Measurements from ENCODE around the gene C3orf20.

Gene C3orf20

DNA sequence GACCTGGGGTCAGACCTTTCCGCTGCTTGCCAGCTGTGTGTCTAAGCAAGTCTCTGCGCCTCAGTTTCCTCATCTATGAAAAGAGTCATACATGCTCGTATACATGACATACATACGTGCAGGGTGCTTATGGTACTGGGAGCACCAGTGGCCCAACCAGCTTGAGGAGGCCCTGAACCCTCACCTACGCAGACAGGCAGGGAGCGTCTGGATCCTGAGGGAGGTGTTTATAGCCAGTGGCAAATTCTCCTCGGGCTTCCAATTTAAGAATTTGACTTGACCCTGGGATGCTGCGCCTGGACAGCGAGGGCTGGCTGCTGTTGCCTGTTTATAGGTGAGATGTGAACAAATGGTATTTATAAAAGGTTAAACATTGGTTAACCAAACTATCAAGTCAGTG is 126.1 kb downstream of the C3orf20 start:
- no peak for DNase-seq (ENCODE audit: low read depth)
- no peak overlapping the region for H3K4me3 ChIP-seq (ENCODE audit: control insufficient read depth, low read depth, low read length)
- no peak for TF ChIP-seq CTCF (conservative IDR thresholded peaks at IDR 0.05; ENCODE audit: control insufficient read depth, insufficient read depth, low read depth, low read length)

GRCh38 chr3:14801668-14802380 is 126.9 kb downstream of the C3orf20 start:
- no peak for TF ChIP-seq CTCF (conservative IDR thresholded peaks at IDR 0.05; ENCODE audit: control insufficient read depth, insufficient read depth, low read depth, low read length)
- DNase-seq (ENCODE audit: low read depth) = no peak
- H3K4me3 ChIP-seq (ENCODE audit: control insufficient read depth, low read depth, low read length) = no peak overlapping the region

DNA sequence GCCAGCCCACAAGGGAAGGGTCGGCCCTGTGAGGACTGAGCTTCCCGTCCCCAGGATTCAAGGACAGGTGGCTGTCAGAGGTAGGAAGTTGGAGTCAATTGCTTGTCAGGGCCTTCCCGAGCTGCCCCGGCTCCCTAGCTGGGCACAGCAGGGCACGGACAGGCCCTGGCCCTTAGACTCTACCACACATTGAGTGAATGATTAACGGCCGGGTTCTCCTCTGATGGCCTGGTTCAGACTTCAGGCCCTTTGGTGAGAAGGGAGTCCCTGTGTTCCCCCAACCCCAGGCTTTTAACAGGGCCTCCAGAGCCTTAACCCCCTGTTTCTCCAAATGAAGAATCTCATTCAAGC is 127.4 kb downstream of the C3orf20 start:
- TF ChIP-seq CTCF (conservative IDR thresholded peaks at IDR 0.05; ENCODE audit: control insufficient read depth, insufficient read depth, low read depth, low read length) = no peak
- DNase-seq (ENCODE audit: low read depth) = no peak
- H3K4me3 ChIP-seq (ENCODE audit: control insufficient read depth, low read depth, low read length) = no peak overlapping the region

- H3K4me3 ChIP-seq (ENCODE audit: control insufficient read depth, low read depth, low read length) = no peak overlapping the region
- no peak for DNase-seq (ENCODE audit: low read depth)
- no peak for TF ChIP-seq CTCF (conservative IDR thresholded peaks at IDR 0.05; ENCODE audit: control insufficient read depth, insufficient read depth, low read depth, low read length)
Observed at GRCh38 chr3:14803101-14803980, 128.4 kb downstream of the C3orf20 start.

- no peak for TF ChIP-seq CTCF (conservative IDR thresholded peaks at IDR 0.05; ENCODE audit: control insufficient read depth, insufficient read depth, low read depth, low read length)
- no peak for DNase-seq (ENCODE audit: low read depth)
- H3K4me3 ChIP-seq (ENCODE audit: control insufficient read depth, low read depth, low read length) = no peak overlapping the region
Observed at GRCh38 chr3:14803981-14804834, 129.3 kb downstream of the C3orf20 start.

All from fibroblast of mammary gland (primary cell).